ENCODE data around the gene TDRD12.

The TDRD12 gene

DNA sequence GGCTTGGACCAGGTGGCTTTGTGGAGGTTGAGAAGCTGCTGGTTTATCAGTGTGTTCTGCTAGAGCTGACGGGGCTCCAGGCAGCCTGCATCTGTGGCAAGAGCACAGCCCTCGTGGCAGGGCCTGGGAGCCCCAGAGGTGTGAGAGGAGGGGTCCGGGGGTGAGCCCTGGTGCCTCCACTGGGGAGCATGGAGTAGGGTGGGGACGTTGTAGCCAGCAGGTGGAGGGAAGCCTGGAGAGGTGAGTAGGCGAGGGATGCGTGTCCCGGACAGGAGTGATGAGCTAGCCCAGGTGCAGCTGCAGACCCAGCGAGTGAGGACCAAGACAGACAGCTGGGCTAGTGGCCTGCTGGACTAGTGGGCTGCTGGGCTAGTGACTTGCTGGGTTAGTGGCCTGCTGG, 99.0 kb downstream of the TDRD12 start:
- Histone ChIP-seq H3K4me3 (ENCODE audit: low read length) (no peak overlapping the region), H3K4me2 (ENCODE audit: low read length) (no peak overlapping the region), H3K9me3 (ENCODE audit: insufficient read depth, low read length) (no peaks in the 10 kb centered on the region), H3K27ac (ENCODE audit: low read length) (no peak overlapping the region), H3K9ac (ENCODE audit: low read length) (no peak overlapping the region), H3K79me2 (ENCODE audit: low read length) (no peaks in the 10 kb centered on the region), H2AFZ (ENCODE audit: low read depth, low read length) (no peak overlapping the region), H3K27me3 (ENCODE audit: low read depth, low read length) (peaks cover 14% of the 10 kb centered on the region; the same call in 1 of the 2 replicates), H4K20me1 (ENCODE audit: insufficient read depth, low read length) (no peaks in the 10 kb centered on the region), H3K4me1 (ENCODE audit: low read length) (no peaks in the 10 kb centered on the region), H3K36me3 (replicated peaks; ENCODE audit: low read depth, low read length) (no peaks in the 10 kb centered on the region)
- TF ChIP-seq, protein P1, sequence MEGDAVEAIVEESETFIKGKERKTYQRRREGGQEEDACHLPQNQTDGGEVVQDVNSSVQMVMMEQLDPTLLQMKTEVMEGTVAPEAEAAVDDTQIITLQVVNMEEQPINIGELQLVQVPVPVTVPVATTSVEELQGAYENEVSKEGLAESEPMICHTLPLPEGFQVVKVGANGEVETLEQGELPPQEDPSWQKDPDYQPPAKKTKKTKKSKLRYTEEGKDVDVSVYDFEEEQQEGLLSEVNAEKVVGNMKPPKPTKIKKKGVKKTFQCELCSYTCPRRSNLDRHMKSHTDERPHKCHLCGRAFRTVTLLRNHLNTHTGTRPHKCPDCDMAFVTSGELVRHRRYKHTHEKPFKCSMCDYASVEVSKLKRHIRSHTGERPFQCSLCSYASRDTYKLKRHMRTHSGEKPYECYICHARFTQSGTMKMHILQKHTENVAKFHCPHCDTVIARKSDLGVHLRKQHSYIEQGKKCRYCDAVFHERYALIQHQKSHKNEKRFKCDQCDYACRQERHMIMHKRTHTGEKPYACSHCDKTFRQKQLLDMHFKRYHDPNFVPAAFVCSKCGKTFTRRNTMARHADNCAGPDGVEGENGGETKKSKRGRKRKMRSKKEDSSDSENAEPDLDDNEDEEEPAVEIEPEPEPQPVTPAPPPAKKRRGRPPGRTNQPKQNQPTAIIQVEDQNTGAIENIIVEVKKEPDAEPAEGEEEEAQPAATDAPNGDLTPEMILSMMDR (IDR thresholded peaks at IDR 0.05; ENCODE audit: low read depth, low read length), result no peak
- no peak for TF ChIP-seq EZH2phosphoT487 (IDR thresholded peaks at IDR 0.05; ENCODE audit: low read depth)

DNA sequence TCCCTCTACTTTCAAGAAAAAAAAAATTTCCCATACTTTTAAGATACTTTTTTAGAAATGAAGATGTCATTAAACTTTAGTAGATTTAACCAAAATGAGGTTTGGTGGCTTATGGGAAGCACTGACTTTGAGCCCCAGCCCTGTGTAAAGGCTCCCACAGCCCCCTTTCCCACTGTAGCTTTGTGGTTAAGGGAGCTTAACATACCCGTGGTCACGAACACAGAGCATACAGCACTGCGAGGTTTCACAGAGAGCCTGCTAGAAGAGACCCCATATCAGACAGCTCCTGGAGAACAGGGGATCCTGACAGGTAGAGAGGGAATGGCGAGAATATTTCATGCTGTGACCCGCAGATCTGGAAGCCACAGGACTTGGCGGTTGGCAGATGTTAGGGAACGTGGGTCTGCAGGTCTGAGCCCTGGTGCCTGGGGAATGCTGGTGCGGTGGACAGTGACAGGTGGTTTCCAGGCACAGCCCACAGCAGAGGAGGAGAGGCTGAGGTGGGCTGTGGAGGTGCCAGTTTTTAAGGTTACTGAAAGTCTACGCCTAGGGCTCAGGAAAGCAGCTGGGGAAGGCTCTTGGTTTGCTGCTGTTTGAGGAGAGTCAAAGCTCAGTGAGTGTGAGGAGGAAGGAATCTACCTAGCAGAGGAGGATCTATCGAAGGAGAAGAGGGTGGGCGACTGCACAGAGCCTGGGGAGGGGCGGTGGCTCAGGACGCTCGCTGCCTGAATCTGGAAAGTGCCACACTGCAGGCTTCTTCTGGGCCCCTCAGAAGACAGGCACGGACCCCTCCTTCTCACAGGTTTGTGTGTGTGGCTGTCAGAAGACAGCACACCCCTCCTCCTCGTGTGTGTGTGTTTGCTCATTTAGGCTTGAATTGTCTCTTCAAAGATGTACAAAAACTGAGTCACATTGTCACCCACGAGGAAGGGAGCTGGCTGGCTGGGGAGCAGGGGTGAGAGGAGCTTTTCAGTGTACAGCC, 100.1 kb downstream of the TDRD12 start:
- Histone ChIP-seq H3K9ac (ENCODE audit: low read length) (no peak overlapping the region), H3K27ac (ENCODE audit: low read length) (no peak overlapping the region), H3K79me2 (ENCODE audit: low read length) (no peaks in the 10 kb centered on the region), H3K4me3 (ENCODE audit: low read length) (no peak overlapping the region), H2AFZ (ENCODE audit: low read depth, low read length) (no peak overlapping the region), H3K4me2 (ENCODE audit: low read length) (no peak overlapping the region), H3K27me3 (ENCODE audit: low read depth, low read length) (peaks cover 14% of the 10 kb centered on the region; the same call in 1 of the 2 replicates), H3K4me1 (ENCODE audit: low read length) (no peaks in the 10 kb centered on the region), H3K36me3 (replicated peaks; ENCODE audit: low read depth, low read length) (no peaks in the 10 kb centered on the region), H4K20me1 (ENCODE audit: insufficient read depth, low read length) (no peaks in the 10 kb centered on the region), H3K9me3 (ENCODE audit: insufficient read depth, low read length) (no peaks in the 10 kb centered on the region)
- TF ChIP-seq, protein P1 (IDR thresholded peaks at IDR 0.05; ENCODE audit: low read depth, low read length), result no peak
- TF ChIP-seq EZH2phosphoT487 (IDR thresholded peaks at IDR 0.05; ENCODE audit: low read depth), result no peak

DNA sequence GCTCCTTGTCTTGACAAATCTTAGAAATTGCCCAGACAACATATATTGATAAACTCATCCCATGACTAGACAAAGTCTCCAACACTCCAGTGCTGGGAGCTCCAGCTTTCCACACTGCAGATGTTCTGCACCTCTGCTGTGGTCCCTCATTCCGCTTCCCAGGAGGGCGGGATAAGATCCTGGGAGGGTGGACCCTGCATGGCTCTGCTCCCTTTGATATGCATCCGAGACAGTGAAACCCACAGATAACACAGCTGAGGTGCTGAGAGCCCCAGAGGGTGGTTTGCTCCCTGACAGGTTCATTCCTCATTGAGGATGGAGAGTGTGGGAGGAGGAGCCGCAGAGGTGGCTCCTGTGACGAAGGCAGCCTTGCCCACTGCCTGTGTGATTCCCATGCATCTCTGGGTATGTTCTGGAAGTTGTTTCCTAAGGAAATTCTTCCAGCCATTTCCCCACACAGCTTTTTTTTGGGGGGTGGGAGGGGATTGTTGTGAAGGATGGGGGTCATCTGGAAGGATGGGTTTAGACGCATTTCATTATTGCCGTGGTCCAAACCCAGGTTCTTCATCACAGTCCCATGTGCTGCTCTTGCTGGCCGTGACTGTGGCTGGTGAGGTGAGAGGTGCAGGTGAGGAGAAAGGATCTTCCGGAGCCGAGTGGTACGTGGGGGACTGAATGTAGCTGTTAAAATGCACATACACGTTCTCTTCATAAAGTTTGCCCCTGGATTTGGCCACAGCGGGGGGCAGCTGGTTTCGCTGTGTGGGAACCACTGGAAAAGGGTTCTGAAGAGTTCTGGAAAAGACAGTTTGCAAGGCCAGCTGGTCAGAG, 103.6 kb downstream of the TDRD12 start:
- H2AFZ ChIP-seq (ENCODE audit: low read depth, low read length), result no peak overlapping the region
- no peak overlapping the region for H3K4me3 ChIP-seq (ENCODE audit: low read length)
- TF ChIP-seq, protein P1 (IDR thresholded peaks at IDR 0.05; ENCODE audit: low read depth, low read length), result no peak
- H3K9ac ChIP-seq (ENCODE audit: low read length), result no peak overlapping the region
- H3K4me2 ChIP-seq (ENCODE audit: low read length), result no peak overlapping the region
- no peaks in the 10 kb centered on the region for H3K36me3 ChIP-seq (replicated peaks; ENCODE audit: low read depth, low read length)
- H4K20me1 ChIP-seq (ENCODE audit: insufficient read depth, low read length), result no peaks in the 10 kb centered on the region
- peaks cover 3% of the 10 kb centered on the region; the same call in 1 of the 2 replicates for H3K27me3 ChIP-seq (ENCODE audit: low read depth, low read length)
- no peaks in the 10 kb centered on the region for H3K9me3 ChIP-seq (ENCODE audit: insufficient read depth, low read length)
- H3K4me1 ChIP-seq (ENCODE audit: low read length), result no peaks in the 10 kb centered on the region
- H3K79me2 ChIP-seq (ENCODE audit: low read length), result no peaks in the 10 kb centered on the region
- H3K27ac ChIP-seq (ENCODE audit: low read length), result no peak overlapping the region

DNA sequence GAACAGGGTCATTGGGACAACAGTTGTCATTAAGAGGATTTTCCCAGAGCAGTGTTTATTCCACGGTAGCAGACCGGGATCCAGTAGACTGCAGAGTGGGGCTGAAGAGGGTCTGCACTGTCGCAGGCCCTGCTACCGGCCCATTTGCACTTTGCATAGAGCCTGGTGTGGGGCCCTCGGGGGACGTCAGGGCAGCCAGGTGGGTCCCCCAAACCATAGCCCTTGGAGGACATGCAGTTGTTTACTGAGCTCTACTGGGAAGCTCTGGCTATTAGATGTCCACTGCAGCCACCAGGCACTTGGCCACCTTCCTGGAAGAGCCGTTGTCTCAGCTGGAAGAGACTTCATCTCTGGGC, 104.2 kb downstream of the TDRD12 start:
- Histone ChIP-seq H3K4me1 (ENCODE audit: low read length) (no peaks in the 10 kb centered on the region), H2AFZ (ENCODE audit: low read depth, low read length) (no peak overlapping the region), H3K9me3 (ENCODE audit: insufficient read depth, low read length) (no peaks in the 10 kb centered on the region), H3K27ac (ENCODE audit: low read length) (no peak overlapping the region), H3K27me3 (ENCODE audit: low read depth, low read length) (peaks cover 3% of the 10 kb centered on the region; the same call in 1 of the 2 replicates), H4K20me1 (ENCODE audit: insufficient read depth, low read length) (no peaks in the 10 kb centered on the region), H3K4me3 (ENCODE audit: low read length) (no peak overlapping the region), H3K79me2 (ENCODE audit: low read length) (no peaks in the 10 kb centered on the region), H3K36me3 (replicated peaks; ENCODE audit: low read depth, low read length) (no peaks in the 10 kb centered on the region), H3K9ac (ENCODE audit: low read length) (no peak overlapping the region), H3K4me2 (ENCODE audit: low read length) (no peak overlapping the region)
- TF ChIP-seq, protein P1 (IDR thresholded peaks at IDR 0.05; ENCODE audit: low read depth, low read length), result no peak
- TF ChIP-seq EZH2phosphoT487 (IDR thresholded peaks at IDR 0.05; ENCODE audit: low read depth), result no peak
